GM12864 (cell line): ENCODE measurements around the gene SORCS2.

Experiments
- DNase-seq: peaks from one replicate; pipeline ENCODE4 v3.0.0-alpha.2; 2011; ENCODE audit warnings: low read depth
- H3K4me3 ChIP-seq: 2 replicates; pipeline ENCODE4 v1.5.1; 2011; ENCODE audit warnings: mild to moderate bottlenecking, low read depth, low read length, control low read depth
- TF ChIP-seq, protein P1 (sequence below): IDR thresholded peaks from 2 replicates; pipeline ENCODE4 v1.5.1; 2011; ENCODE audit warnings: low read depth, mild to moderate bottlenecking, moderate library complexity, low read length, control low read depth, inconsistent platforms; ENCODE audit errors: missing control alignments

SORCS2 gene

DNA sequence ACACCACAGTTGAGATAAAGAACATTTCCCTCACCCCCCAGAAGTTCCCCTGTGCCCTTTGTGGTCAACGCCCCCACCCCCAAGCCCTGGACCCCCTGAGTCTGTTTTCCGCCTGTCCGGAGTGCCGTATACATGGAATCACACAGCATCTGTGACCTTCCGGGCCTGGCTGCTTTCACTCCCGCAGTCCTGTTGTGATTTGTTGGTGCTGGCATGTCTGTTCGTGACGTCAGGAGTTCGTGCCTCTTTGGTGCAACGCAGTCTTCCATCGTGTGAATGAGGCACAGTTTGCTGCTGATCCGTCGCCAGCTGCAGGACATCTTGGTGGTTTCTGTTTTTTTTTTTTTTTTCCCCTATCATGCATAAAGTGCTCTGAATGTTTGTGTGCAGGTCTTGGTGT is 180.3 kb downstream of the SORCS2 start:
- TF ChIP-seq, protein P1, sequence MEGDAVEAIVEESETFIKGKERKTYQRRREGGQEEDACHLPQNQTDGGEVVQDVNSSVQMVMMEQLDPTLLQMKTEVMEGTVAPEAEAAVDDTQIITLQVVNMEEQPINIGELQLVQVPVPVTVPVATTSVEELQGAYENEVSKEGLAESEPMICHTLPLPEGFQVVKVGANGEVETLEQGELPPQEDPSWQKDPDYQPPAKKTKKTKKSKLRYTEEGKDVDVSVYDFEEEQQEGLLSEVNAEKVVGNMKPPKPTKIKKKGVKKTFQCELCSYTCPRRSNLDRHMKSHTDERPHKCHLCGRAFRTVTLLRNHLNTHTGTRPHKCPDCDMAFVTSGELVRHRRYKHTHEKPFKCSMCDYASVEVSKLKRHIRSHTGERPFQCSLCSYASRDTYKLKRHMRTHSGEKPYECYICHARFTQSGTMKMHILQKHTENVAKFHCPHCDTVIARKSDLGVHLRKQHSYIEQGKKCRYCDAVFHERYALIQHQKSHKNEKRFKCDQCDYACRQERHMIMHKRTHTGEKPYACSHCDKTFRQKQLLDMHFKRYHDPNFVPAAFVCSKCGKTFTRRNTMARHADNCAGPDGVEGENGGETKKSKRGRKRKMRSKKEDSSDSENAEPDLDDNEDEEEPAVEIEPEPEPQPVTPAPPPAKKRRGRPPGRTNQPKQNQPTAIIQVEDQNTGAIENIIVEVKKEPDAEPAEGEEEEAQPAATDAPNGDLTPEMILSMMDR, result no peak
- DNase-seq, result no peak
- no peak overlapping the region for H3K4me3 ChIP-seq

GRCh38 chr4:7374571-7374970 is 182.2 kb downstream of the SORCS2 start:
- no peak overlapping the region for H3K4me3 ChIP-seq
- no peak for DNase-seq
- TF ChIP-seq, protein P1, result no peak

DNA sequence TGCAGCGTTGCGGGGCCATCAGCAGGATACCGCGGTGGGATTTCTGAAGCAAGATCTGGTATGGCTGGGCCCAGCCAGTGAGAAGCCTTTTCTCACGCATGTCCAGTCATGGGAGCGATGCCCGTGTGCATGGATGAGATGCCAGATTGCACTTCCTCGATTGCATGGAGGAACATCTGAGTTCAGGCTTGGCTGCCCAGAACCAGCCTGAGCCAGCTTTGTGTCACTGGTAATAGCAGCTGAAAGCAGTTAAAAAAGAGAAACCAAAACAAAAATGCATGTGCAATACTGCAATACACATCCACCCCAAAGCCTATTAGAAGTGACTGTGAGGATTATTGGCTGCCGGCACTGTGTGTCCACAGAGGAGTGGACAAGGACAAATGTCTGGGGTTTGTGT is 183.1 kb downstream of the SORCS2 start:
- no peak for DNase-seq
- H3K4me3 ChIP-seq, result no peak overlapping the region

GRCh38 chr4:7377223-7377865 is 185.0 kb downstream of the SORCS2 start:
- H3K4me3 ChIP-seq, result no peak overlapping the region
- TF ChIP-seq, protein P1, result no peak
- no peak for DNase-seq

More for the DNA sequence above, 183.1 kb downstream of the SORCS2 start:
- TF ChIP-seq, protein P1, result no peak

DNA sequence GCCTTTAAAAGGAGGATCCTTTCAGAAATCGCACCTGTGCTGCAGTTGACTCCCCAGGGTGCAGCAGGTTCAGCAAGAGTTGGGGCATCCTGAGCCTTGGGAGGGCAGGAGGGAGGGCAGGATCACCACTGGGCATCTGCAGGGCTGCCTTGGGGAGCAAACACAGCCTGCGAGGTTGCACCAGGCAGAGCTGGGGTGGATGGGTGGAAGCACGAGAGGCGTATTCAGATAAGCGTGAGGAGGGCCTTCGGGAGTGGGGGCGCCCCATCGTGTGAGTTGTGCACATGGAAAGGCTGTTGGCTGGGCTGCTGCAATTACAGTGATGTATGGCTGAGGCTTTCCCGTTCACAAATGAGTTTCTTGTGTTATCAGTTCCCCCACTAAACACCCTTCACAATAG is 186.8 kb downstream of the SORCS2 start:
- DNase-seq, result no peak
- TF ChIP-seq, protein P1, result no peak
- no peak overlapping the region for H3K4me3 ChIP-seq

DNA sequence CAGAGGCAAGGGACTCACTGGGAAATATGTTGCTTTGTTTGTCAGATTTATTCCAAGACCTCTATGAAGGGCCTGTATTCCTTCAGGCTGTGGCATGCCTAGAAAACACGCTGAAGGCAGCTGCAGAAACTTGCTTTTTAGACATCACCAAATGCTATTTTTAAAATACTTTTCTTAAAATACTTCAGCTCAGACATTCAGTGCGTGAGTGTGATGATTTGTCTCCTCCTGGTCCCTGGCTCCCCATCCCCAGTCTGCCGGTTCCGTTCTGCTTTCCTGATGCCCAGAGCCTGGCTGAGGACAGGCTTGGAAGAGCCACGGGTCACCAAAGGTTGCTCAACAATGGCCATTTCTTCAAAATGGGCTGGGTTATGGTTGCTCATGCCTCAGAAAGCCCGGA is 187.4 kb downstream of the SORCS2 start:
- DNase-seq, result no peak
- H3K4me3 ChIP-seq, result no peak overlapping the region

More for the DNA sequence above, 187.4 kb downstream of the SORCS2 start:
- TF ChIP-seq, protein P1, result no peak
